Upper lobe of left lung (tissue), 4 donors: ENCODE results near the gene CHAF1B.

ENCODE experiments used
- POLR2A ChIP-seq, 4 donors: fragments of 450-650 bp; IDR thresholded peaks; one replicate each; pipeline ENCODE4 v1.5.1; 2016 to 2017; ENCODE audit warnings: antibody characterized with exemption in 4 of 4, mild to moderate bottlenecking in 2 of 4
- TF ChIP-seq, protein P1 (sequence below), 6 experiments: fragments of 450-650 bp in 4 of 6; fragments of 200-600 bp in 2 of 6; sonication (generic) in 2 of 6; IDR thresholded peaks; one replicate each; pipeline ENCODE4 v1.5.1; 2016 to 2019; ENCODE audit warnings: antibody characterized with exemption in 6 of 6

DNA sequence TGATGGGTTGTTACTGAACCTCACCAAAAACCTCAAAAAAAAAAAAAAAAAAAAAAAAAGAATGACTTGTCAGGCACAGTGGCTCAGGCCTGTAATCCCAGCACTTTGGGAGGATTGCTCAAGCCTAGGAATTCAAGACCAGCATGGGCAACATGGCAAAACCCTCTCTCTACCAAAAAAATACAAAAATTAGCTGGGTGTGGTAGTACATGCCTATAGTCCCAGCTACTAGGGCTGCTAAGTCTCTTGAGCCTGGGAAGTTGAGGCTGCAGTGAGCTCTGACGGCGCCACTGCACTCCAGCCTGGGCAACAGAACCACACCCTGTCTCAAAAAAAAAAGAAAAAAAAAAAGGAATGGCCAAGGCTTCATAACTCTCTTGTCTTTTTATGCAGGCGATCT is 11.1 kb downstream of the CHAF1B start:
- TF ChIP-seq, protein P1, sequence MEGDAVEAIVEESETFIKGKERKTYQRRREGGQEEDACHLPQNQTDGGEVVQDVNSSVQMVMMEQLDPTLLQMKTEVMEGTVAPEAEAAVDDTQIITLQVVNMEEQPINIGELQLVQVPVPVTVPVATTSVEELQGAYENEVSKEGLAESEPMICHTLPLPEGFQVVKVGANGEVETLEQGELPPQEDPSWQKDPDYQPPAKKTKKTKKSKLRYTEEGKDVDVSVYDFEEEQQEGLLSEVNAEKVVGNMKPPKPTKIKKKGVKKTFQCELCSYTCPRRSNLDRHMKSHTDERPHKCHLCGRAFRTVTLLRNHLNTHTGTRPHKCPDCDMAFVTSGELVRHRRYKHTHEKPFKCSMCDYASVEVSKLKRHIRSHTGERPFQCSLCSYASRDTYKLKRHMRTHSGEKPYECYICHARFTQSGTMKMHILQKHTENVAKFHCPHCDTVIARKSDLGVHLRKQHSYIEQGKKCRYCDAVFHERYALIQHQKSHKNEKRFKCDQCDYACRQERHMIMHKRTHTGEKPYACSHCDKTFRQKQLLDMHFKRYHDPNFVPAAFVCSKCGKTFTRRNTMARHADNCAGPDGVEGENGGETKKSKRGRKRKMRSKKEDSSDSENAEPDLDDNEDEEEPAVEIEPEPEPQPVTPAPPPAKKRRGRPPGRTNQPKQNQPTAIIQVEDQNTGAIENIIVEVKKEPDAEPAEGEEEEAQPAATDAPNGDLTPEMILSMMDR (IDR thresholded peaks at IDR 0.05): no peak
- no peak for TF ChIP-seq POLR2A (IDR thresholded peaks at IDR 0.05)
